PC-9 (cell line): Measurements from ENCODE around the gene CMSS1. TPM values are rescaled to one million over a fixed set of nuclear protein-coding genes. Genes with fewer than 3 reads are reported as not detected.

Experiments used
- BruUV-seq: library from RNA; stranded (reverse); fragments of 400-500 nt; replicated peaks from 2 replicates; lab custom pipeline; 2021; lab: Mats Ljungman, UMichigan
- CTCF ChIA-PET: fragments of 300-600 bp; sonication (Branson Sonifier 250); formaldehyde crosslinking; loops from one replicate; lab custom pipeline; 2022; ENCODE audit warnings: antibody characterized with exemption; lab: Charles Lee
- POLR2A ChIA-PET: fragments of 300-600 bp; sonication (Branson Sonifier 250); formaldehyde crosslinking; loops from one replicate; lab custom pipeline; 2022; ENCODE audit warnings: antibody characterized with exemption; ENCODE audit not compliant: unreplicated experiment; lab: Charles Lee
- DNase-seq, 2 experiments: peaks; one replicate each; pipeline versions ENCODE4 v3.0.0 to v3.0.0-alpha.2; 2015 to 2022; ENCODE audit warnings: mixed read lengths in 1 of 2
- H2AFZ ChIP-seq: fragments of 200-600 bp; sonication (generic); 2 replicates; pipeline ENCODE4 v1.8.1; 2017; ENCODE audit warnings: antibody characterized with exemption
- H3F3A ChIP-seq: fragments of 200-600 bp; sonication (generic); 2 replicates; pipeline ENCODE4 v1.8.1; 2017; ENCODE audit warnings: antibody characterized with exemption, mild to moderate bottlenecking, low read depth; ENCODE audit not compliant: insufficient read depth
- H3K27ac ChIP-seq: fragments of 200-600 bp; sonication (generic); 2 replicates; pipeline ENCODE4 v1.6.1; 2016; ENCODE audit warnings: mixed run types
- H3K27me3 ChIP-seq: fragments of 200-600 bp; sonication (generic); 2 replicates; pipeline ENCODE4 v1.6.1; 2016; ENCODE audit warnings: low read depth, mixed run types; ENCODE audit not compliant: insufficient read depth
- H3K36me3 ChIP-seq: fragments of 200-600 bp; sonication (generic); 2 replicates; pipeline ENCODE4 v1.6.1; 2016; ENCODE audit warnings: low read depth, mixed run types
- H3K4me1 ChIP-seq: fragments of 200-600 bp; sonication (generic); replicated peaks from 2 replicates; pipeline ENCODE4 v1.6.1; 2016; ENCODE audit warnings: mixed run types; ENCODE audit not compliant: insufficient read depth
- H3K4me2 ChIP-seq: fragments of 200-600 bp; sonication (generic); 2 replicates; pipeline ENCODE4 v1.6.1; 2017; ENCODE audit warnings: mixed run types
- H3K4me3 ChIP-seq: fragments of 200-600 bp; sonication (generic); 2 replicates; pipeline ENCODE4 v1.6.1; 2016; ENCODE audit warnings: mixed run types
- H3K79me2 ChIP-seq: fragments of 200-600 bp; sonication (generic); 2 replicates; pipeline ENCODE4 v1.6.1; 2017; ENCODE audit warnings: low read depth, mixed run types
- H3K9me2 ChIP-seq: fragments of 200-600 bp; sonication (generic); 2 replicates; pipeline ENCODE4 v1.8.1; 2017; ENCODE audit warnings: mild to moderate bottlenecking; ENCODE audit not compliant: insufficient read depth
- H3K9me3 ChIP-seq: fragments of 200-600 bp; sonication (generic); 2 replicates; pipeline ENCODE4 v1.8.1; 2016; ENCODE audit warnings: low read depth; ENCODE audit not compliant: insufficient read depth
- H4K20me1 ChIP-seq: fragments of 200-600 bp; sonication (generic); 2 replicates; pipeline ENCODE4 v1.8.1; 2017; ENCODE audit not compliant: insufficient read depth
- EZH2 ChIP-seq: fragments of 200-600 bp; sonication (generic); IDR thresholded peaks from 2 replicates; pipeline ENCODE4 v1.8.0; 2017; ENCODE audit warnings: antibody characterized with exemption, low read depth
- intact Hi-C: fragments of 100-400 bp; cut with micrococcal nuclease; formaldehyde crosslinking; loops from one replicate; pipeline ENCODE4 v1.10.0; 2022; ENCODE audit not compliant: unreplicated experiment
- total RNA-seq: library from RNA; stranded (reverse); gene quantifications from 2 replicates; pipeline ENCODE4 v1.2.3, GENCODE V29; 2021
- TF ChIP-seq, protein P1 (sequence below): fragments of 200-600 bp; sonication (generic); conservative IDR thresholded peaks from 2 replicates; pipeline ENCODE4 v1.6.1; 2017; ENCODE audit warnings: mixed run types, antibody characterized with exemption, mild to moderate bottlenecking, moderate library complexity

CMSS1 gene
- total RNA-seq, 1 experiment from 2014 or later = 98.9 TPM

DNA sequence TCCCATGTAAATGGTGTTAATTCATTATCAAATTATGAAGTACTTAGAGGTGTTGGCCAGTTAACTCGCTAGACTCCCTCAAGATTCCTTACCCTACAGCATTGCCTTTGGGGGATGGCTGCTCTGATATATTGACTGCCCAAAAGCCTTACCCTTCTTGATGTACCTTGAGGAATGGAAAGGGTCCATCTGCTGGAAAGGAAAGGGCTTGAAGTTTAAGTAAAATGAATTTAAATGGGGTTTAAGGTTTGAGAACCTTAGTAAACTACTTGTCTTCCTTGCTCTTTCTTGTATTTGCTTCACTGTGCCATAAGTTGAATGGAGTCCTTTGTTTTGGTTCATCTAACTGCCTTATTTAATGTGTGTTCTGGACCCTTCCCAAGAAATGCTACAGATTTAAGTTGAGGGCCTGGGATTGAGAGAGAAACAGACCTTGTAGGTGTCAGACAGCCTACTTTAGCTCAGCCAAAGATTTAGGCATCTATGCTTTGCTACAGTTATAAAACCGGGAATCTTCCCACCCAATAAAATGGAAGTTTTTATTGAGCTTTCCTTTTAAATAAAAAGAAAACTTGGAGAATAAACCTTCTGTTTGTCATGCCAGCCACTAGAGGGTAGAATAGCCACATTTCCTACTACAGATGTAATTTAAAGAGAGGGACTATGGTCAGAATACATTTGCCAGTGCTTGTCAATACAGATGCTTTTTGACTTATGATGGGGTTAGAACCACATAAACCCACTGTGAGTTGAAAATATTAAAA is 25.3 kb downstream of the CMSS1 start:
- Histone ChIP-seq H3F3A (peaks cover 10% of the 10 kb centered on the region; the same call in 1 of the 2 replicates), H3K27me3 (no peaks in the 10 kb centered on the region), H3K27ac (no peak overlapping the region), H3K4me2 (peak overlapping the region; percentile 35), H3K4me1 (peaks cover 24% of the 10 kb centered on the region), H3K36me3 (peaks cover 20% of the 10 kb centered on the region; the same call in 1 of the 2 replicates), H2AFZ (no peak overlapping the region), H4K20me1 (no peaks in the 10 kb centered on the region), H3K4me3 (no peak overlapping the region), H3K79me2 (peaks cover 49% of the 10 kb centered on the region), H3K9me2 (no peaks in the 10 kb centered on the region), H3K9me3 (no peaks in the 10 kb centered on the region)
- BruUV-seq = no TSS peak
- CTCF ChIA-PET = interaction anchor here (0.6 to 2.3 kb wide), 16 partner anchors 11 to 417 kb away, joined by 3 to 29 read pairs (median 4); no protein-coding TSS in a partner anchor
- peak in 1 of 2 experiments; percentile 64 for DNase-seq
- intact Hi-C loops = loop anchor here (1.0 to 10.0 kb wide), 7 partner anchors 67 to 411 kb away; no protein-coding TSS in a partner anchor
- POLR2A ChIA-PET = interaction anchor here (0.6 to 0.7 kb wide), 3 partner anchors 33 to 1937 kb away, joined by 4 to 10 read pairs (median 5); partner anchors contain the start of gene TBC1D23
- TF ChIP-seq, protein P1, sequence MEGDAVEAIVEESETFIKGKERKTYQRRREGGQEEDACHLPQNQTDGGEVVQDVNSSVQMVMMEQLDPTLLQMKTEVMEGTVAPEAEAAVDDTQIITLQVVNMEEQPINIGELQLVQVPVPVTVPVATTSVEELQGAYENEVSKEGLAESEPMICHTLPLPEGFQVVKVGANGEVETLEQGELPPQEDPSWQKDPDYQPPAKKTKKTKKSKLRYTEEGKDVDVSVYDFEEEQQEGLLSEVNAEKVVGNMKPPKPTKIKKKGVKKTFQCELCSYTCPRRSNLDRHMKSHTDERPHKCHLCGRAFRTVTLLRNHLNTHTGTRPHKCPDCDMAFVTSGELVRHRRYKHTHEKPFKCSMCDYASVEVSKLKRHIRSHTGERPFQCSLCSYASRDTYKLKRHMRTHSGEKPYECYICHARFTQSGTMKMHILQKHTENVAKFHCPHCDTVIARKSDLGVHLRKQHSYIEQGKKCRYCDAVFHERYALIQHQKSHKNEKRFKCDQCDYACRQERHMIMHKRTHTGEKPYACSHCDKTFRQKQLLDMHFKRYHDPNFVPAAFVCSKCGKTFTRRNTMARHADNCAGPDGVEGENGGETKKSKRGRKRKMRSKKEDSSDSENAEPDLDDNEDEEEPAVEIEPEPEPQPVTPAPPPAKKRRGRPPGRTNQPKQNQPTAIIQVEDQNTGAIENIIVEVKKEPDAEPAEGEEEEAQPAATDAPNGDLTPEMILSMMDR = peak; percentile 98
- no peak for TF ChIP-seq EZH2

DNA sequence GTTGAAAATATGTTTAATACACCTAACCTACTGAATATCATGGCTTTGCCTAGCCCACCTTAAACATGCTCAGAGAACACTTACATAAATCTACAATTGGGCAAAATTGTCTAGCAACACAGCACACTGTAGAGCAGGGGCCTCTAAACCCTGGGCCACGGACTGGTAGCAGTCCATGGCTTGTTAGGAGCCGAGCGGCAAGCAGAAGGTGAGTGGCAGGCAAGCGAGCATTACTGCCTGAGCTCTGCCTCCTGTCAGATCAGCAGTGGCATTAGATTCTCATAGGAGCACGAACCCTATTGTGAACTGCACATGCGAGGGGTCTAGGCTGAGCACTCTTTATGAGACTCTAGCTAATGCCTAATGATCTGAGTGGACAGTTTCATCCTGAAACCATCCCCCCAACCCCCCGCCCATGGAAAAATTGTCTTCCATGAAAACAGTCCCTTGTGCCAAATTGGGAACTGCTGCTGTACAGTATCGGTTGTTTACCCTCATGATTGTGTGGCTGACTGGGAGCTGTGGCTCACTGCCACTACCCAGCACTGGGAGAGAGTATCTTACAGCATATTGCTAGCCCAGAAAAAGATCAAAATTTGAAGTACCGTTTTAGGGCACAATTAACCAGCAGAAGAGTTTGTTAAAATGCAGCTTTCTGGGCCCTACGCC is 26.1 kb downstream of the CMSS1 start:
- BruUV-seq = no TSS peak
- TF ChIP-seq EZH2 = no peak
- TF ChIP-seq, protein P1 = peak; percentile 22; the same call in 1 of the 2 replicates
- Histone ChIP-seq H4K20me1 (no peaks in the 10 kb centered on the region), H3K27ac (no peak overlapping the region), H3F3A (peaks cover 10% of the 10 kb centered on the region; the same call in 1 of the 2 replicates), H3K9me2 (no peaks in the 10 kb centered on the region), H3K36me3 (peaks cover 25% of the 10 kb centered on the region; the same call in 1 of the 2 replicates), H3K27me3 (no peaks in the 10 kb centered on the region), H3K4me3 (no peak overlapping the region), H3K79me2 (peaks cover 49% of the 10 kb centered on the region), H2AFZ (no peak overlapping the region), H3K4me1 (peaks cover 24% of the 10 kb centered on the region), H3K9me3 (no peaks in the 10 kb centered on the region), H3K4me2 (no peak overlapping the region)
- ChIA-PET CTCF (interaction anchor here (0.7 to 2.3 kb wide), 11 partner anchors 12 to 417 kb away, joined by 3 to 29 read pairs (median 4); partner anchors contain the start of gene TBC1D23), POLR2A (interaction anchor here (0.7 kb wide), 3 partner anchors 28 to 1936 kb away, joined by 5 to 10 read pairs (median 6); partner anchors contain the start of gene TBC1D23)
- intact Hi-C loops = loop anchor here (1.0 to 10.0 kb wide), 7 partner anchors 67 to 411 kb away; no protein-coding TSS in a partner anchor
- DNase-seq = no peak

DNA sequence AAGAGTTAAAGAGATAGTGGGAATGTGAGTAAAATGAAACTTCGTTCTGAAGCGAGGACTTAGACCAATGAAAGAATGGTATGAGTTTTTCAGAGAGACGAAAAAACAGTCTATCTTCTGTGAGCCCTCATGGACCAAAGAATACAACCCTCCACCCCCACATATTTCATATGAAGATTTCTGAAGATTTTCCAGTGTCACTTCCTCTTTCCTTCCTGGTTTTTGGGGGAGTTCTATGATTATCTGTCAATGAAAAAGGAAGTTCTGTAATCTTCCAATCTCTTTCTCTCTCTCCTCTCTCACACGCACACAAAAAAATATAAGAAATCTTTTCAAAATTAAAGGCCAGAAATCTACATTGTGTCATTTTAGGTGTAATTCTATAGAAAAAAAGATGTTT is 27.7 kb downstream of the CMSS1 start:
- intact Hi-C loops = loop anchor here (10.0 kb wide), 1 partner anchor 319 kb away; no protein-coding TSS in a partner anchor
- H3K27ac ChIP-seq = no peak overlapping the region
- BruUV-seq = no TSS peak

More for the DNA sequence above, 27.7 kb downstream of the CMSS1 start:
- H3F3A ChIP-seq = peaks cover 10% of the 10 kb centered on the region; the same call in 1 of the 2 replicates
- H3K4me2 ChIP-seq = no peak overlapping the region
- ChIA-PET POLR2A (no interaction called here), CTCF (interaction anchor here (1.0 kb wide), 1 partner anchor 409 kb away, joined by 3 read pairs; no protein-coding TSS in a partner anchor)
- TF ChIP-seq, protein P1 = no peak
- no peak for TF ChIP-seq EZH2
- peaks cover 51% of the 10 kb centered on the region for H3K79me2 ChIP-seq
- H3K36me3 ChIP-seq = 0 out of 2 replicates have a peak, but pooled peaks cover 18% of the 10 kb centered on the region
- H2AFZ ChIP-seq = no peak overlapping the region
- H3K27me3 ChIP-seq = no peaks in the 10 kb centered on the region
- no peaks in the 10 kb centered on the region for H3K9me3 ChIP-seq
- no peaks in the 10 kb centered on the region for H3K9me2 ChIP-seq
- no peak for DNase-seq
- H4K20me1 ChIP-seq = no peaks in the 10 kb centered on the region
- no peak overlapping the region for H3K4me3 ChIP-seq
- H3K4me1 ChIP-seq = peaks cover 24% of the 10 kb centered on the region
